Adrenal gland (tissue), 5 donors: ENCODE measurements around the gene ZNF74.

Experiments used
- POLR2A ChIP-seq, 2 donors: fragments of 450-650 bp; IDR thresholded peaks; one replicate each; pipeline ENCODE4 v1.6.1; 2017; ENCODE audit warnings: antibody characterized with exemption in 2 of 2, mild to moderate bottlenecking in 2 of 2, moderate library complexity in 1 of 2
- TF ChIP-seq, protein P1 (sequence below), 6 experiments: fragments of 450-650 bp in 4 of 6; fragments of 200-600 bp in 2 of 6; sonication (generic) in 1 of 6; IDR thresholded peaks; 1 replicate in 5 of 6; 2 replicates in 1 of 6; pipeline versions ENCODE4 v1.5.1 to v1.8.0; 2016 to 2021; ENCODE audit warnings: antibody characterized with exemption in 6 of 6, mild to moderate bottlenecking in 2 of 6, moderate library complexity in 1 of 6
- donor health status: DM: no; HTN: no; CAD: no.

DNA sequence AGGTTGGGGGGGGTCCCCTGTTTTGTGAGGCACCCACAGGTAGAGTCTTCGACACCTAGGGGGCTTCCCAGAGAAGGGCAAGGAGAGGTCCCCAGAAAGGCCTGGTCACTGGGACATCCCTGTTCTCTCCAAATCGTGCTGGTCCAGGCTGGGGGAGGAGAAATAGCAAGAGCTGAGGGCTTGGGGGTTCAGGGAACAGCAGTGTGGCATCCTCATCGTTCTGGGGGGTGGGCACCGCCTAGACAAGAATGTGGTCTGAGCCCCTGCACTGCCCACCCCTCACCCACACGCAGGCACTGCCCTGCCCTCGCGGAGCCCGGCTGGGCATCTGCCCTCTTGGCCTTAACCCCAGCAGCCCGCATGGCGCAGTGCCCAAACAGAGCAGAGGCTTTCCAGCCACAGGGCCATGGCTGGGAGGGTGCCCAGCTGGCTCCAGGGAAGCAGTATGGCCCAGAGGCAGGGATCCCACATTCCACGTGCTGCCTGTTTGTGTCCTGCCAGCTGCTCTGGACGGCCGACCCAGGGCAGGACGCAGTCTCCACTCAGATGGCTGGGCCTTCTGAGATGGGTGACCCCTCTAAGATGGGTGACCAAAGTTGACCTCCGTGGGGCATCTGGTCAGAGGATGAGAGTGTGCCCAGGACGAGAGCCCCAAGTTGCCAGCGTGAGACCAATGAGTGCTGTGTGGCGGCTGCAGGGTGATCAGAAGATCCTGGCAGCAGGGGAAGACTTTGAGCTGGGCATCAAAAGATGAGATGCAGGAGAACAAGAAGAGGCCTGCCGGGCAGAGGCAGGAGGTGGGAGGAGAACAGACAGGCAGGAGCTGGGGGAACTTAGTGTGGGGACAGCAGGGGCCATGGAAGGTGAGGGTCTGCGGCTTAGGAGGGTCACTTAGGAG, 29.3 kb downstream of the ZNF74 start:
- TF ChIP-seq, protein P1, sequence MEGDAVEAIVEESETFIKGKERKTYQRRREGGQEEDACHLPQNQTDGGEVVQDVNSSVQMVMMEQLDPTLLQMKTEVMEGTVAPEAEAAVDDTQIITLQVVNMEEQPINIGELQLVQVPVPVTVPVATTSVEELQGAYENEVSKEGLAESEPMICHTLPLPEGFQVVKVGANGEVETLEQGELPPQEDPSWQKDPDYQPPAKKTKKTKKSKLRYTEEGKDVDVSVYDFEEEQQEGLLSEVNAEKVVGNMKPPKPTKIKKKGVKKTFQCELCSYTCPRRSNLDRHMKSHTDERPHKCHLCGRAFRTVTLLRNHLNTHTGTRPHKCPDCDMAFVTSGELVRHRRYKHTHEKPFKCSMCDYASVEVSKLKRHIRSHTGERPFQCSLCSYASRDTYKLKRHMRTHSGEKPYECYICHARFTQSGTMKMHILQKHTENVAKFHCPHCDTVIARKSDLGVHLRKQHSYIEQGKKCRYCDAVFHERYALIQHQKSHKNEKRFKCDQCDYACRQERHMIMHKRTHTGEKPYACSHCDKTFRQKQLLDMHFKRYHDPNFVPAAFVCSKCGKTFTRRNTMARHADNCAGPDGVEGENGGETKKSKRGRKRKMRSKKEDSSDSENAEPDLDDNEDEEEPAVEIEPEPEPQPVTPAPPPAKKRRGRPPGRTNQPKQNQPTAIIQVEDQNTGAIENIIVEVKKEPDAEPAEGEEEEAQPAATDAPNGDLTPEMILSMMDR (IDR thresholded peaks at IDR 0.05), result no peak
- no peak for TF ChIP-seq POLR2A (IDR thresholded peaks at IDR 0.05)
